Suprapubic skin (tissue), 4 donors: ENCODE data around the gene MYMK. TPM values are rescaled to one million over a fixed set of nuclear protein-coding genes. Genes with fewer than 3 reads are reported as not detected.
A peak's percentile ranks its signal among the peaks of the same experiment; 100 is the strongest.

Experiments
- DNase-seq, 2 donors: peaks; one replicate each; pipeline ENCODE4 v3.0.0-alpha.2; 2019; ENCODE audit warnings: low spot score in 2 of 2
- H3K27ac ChIP-seq: fragments of 200-600 bp; sonication (generic); one replicate; pipeline ENCODE4 v1.5.1; 2019
- H3K27me3 ChIP-seq: fragments of 200-600 bp; sonication (generic); one replicate; pipeline ENCODE4 v1.5.1; 2019
- H3K36me3 ChIP-seq: fragments of 200-600 bp; sonication (generic); one replicate; pipeline ENCODE4 v1.5.1; 2019
- H3K4me1 ChIP-seq: fragments of 200-600 bp; sonication (generic); one replicate; pipeline ENCODE4 v1.5.1; 2019
- H3K4me3 ChIP-seq: fragments of 200-600 bp; sonication (generic); one replicate; pipeline ENCODE4 v1.5.1; 2019; ENCODE audit warnings: mild to moderate bottlenecking
- H3K9me3 ChIP-seq: fragments of 200-600 bp; sonication (generic); one replicate; pipeline ENCODE4 v1.5.1; 2019
- CTCF ChIP-seq, 2 donors: fragments of 200-600 bp in 1 of 2; fragments of 450-650 bp in 1 of 2; sonication (generic) in 1 of 2; IDR thresholded peaks; one replicate each; pipeline ENCODE4 v1.5.1; 2016 to 2019; ENCODE audit warnings: antibody characterized with exemption in 2 of 2, mild to moderate bottlenecking in 1 of 2, moderate library complexity in 1 of 2
- EP300 ChIP-seq: sonication (generic); formaldehyde crosslinking; IDR thresholded peaks from one replicate; pipeline ENCODE4 v1.6.1; 2017; ENCODE audit warnings: antibody characterized with exemption
- POLR2A ChIP-seq, 2 donors: fragments of 450-650 bp; IDR thresholded peaks; one replicate each; pipeline ENCODE4 v1.6.1; 2017; ENCODE audit warnings: antibody characterized with exemption in 2 of 2, mild to moderate bottlenecking in 2 of 2, moderate library complexity in 2 of 2
- POLR2AphosphoS5 ChIP-seq, 3 donors: sonication (generic); formaldehyde crosslinking; IDR thresholded peaks; one replicate each; pipeline ENCODE4 v1.6.1; 2017; ENCODE audit warnings: antibody characterized with exemption in 3 of 3
- WGBS: methylation state at CpG from one replicate; pipeline ENCODE4 v1.1.5; 2018; 5-methylcytosine and 5-hydroxymethylcytosine counted together
- total RNA-seq, 4 donors: library from RNA; depleted of rRNA; stranded (reverse); fragments of >200 nt; gene quantifications; one replicate each; pipeline ENCODE4 v1.1.0, GENCODE V29; 2016

MYMK gene
- total RNA-seq, 4 donors from 2014 or later, result not detected

DNA sequence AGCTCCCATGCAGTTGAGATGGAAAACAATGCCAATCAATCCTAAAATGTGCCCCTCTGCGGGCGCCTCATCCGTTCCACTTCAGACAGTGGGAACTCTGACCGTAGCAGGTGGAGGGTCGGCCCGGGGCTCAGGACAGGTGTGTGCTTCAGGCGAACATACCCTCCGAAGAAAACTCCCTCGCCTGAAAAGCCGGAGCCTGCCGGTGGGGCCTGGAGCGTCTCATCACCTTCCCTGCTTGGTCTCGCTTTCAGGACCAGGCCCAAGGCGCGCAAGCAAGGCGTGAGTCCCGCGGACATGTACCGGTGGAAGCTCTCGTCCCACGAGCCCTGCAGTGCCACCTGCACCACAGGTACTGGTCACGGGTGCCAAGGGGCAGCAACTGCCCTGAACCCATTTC, 36.2 kb upstream of the MYMK start:
- Histone ChIP-seq H3K4me1 (peaks cover 50% of the 10 kb centered on the region), H3K4me3 (no peak overlapping the region), H3K27ac (no peak overlapping the region), H3K36me3 (no peaks in the 10 kb centered on the region), H3K9me3 (no peaks in the 10 kb centered on the region), H3K27me3 (peaks cover 7% of the 10 kb centered on the region)
- 89% methylated on average over 11 of the region's 22 CpGs for WGBS
- TF ChIP-seq EP300 (no peak), CTCF (IDR thresholded peaks at IDR 0.05) (no peak), POLR2AphosphoS5 (IDR thresholded peaks at IDR 0.05) (no peak), POLR2A (IDR thresholded peaks at IDR 0.05) (no peak)
- DNase-seq, result no peak

GRCh38 chr9:133560311-133560710, 35.6 kb upstream of the MYMK start:
- H3K27ac ChIP-seq, result no peak overlapping the region
- no peaks in the 10 kb centered on the region for H3K9me3 ChIP-seq
- H3K4me1 ChIP-seq, result peaks cover 44% of the 10 kb centered on the region
- no peak overlapping the region for H3K4me3 ChIP-seq
- peaks cover 12% of the 10 kb centered on the region for H3K27me3 ChIP-seq
- WGBS, result 97% methylated on average over 7 of the region's 15 CpGs
- no peaks in the 10 kb centered on the region for H3K36me3 ChIP-seq
- TF ChIP-seq CTCF (IDR thresholded peaks at IDR 0.05) (no peak), POLR2AphosphoS5 (IDR thresholded peaks at IDR 0.05) (no peak), POLR2A (IDR thresholded peaks at IDR 0.05) (no peak), EP300 (no peak)
- DNase-seq, result no peak

DNA sequence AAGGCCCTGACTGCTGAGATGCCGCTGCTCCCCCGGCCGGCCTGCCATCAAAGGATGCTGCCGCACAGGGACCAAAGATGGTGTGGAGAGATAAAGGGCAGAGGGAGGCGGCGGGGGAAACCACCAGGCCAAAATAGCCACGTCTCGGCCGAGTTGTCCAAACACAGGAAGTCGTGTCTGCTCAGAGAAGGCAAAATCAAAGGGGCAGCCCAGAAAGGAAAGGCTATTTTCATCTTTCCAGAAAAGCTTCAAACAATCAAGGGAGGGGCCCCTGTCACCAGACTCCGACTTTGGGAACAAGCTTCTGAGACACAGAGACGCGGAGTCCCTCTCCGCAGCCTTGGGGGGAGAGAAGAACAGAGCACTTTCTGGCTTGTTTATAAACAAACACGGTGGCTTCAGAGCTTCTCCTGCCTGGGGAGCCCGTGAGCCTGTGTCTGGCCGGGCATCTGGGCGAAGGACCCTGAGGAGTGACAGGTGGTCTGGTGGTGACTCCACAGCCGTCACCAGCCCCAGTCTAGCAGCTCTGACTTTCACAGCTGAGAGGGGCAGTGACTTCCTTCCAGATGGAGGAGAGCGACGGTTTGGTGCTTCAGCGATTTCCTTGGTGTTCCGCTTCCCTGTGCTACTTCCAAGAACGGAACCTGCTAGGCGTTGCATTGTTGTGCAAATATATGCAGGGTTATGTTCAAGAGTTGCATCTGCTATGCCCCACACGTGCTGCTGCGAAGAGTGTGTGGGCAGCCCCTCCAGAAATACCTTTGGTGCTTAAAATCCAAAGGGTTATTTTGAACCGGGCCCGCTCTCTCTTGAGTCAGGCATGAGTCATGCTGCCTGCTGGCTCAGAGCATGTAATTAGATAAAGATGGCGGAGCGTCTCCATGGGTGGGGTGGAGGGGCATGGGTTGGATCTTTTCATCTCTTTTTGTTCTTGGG, 33.7 kb upstream of the MYMK start:
- 38% methylated on average over 27 of the region's 31 CpGs for WGBS
- H3K27me3 ChIP-seq, result peaks cover 7% of the 10 kb centered on the region
- peaks cover 35% of the 10 kb centered on the region for H3K4me1 ChIP-seq
- H3K9me3 ChIP-seq, result no peaks in the 10 kb centered on the region
- peak overlapping the region; percentile 71 for H3K27ac ChIP-seq
- H3K36me3 ChIP-seq, result no peaks in the 10 kb centered on the region
- peak overlapping the region; percentile 13 for H3K4me3 ChIP-seq
- no peak for DNase-seq
- TF ChIP-seq POLR2A (IDR thresholded peaks at IDR 0.05), result no peak

DNA sequence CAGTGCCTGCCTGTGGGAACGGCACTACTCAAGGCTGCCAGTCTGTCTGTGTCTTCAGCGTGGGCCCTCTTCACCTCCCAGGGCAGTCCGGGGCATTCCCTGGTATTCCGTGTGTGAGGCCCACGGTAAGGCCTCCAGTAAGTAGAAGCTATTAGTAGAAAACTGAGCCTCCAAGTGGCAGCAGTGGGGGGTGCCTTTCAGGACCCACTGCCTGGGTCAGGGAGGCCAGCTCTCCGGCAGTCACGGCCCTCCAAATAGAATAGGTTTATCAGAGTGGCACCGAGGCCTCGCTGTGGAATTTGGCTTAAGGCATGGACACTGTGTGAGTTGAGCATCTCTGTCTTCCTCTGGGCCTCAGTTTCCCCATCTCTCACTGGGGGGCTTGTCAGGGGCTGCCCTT, 32.8 kb upstream of the MYMK start:
- Histone ChIP-seq H3K9me3 (no peaks in the 10 kb centered on the region), H3K4me1 (peaks cover 28% of the 10 kb centered on the region), H3K27me3 (peaks cover 7% of the 10 kb centered on the region), H3K27ac (peak overlapping the region; percentile 71), H3K4me3 (no peak overlapping the region), H3K36me3 (no peaks in the 10 kb centered on the region)
- WGBS, result 96% methylated on average over 5 of the region's 9 CpGs
- TF ChIP-seq EP300 (no peak), CTCF (IDR thresholded peaks at IDR 0.05) (no peak), POLR2A (IDR thresholded peaks at IDR 0.05) (no peak), POLR2AphosphoS5 (IDR thresholded peaks at IDR 0.05) (no peak)
- no peak for DNase-seq

DNA sequence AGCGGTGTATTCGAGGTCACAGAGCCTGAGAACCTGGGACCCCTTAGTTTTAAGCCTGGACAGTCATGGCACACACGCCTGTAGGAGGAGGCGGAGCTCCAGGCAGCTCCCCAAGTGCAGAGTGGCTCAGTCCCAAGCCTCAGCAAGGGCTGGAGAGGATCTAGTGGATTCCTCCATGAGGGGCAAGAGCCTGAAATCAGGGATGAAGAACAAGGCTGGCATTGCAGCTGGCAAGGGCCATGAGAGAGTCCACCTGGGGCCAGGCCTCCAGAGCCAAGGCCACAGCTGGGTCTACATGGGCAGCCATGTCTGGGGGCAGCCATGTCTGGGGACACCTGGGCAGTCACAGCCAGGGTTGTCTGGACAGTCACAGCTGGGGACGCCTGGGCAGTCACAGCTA, 31.6 kb upstream of the MYMK start:
- Histone ChIP-seq H3K27me3 (peaks cover 7% of the 10 kb centered on the region), H3K4me3 (no peak overlapping the region), H3K9me3 (no peaks in the 10 kb centered on the region), H3K36me3 (no peaks in the 10 kb centered on the region), H3K4me1 (peaks cover 28% of the 10 kb centered on the region), H3K27ac (no peak overlapping the region)
- TF ChIP-seq POLR2AphosphoS5 (IDR thresholded peaks at IDR 0.05), result no peak
- 83% methylated on average over 2 of the region's 5 CpGs for WGBS
- DNase-seq, result no peak

DNA sequence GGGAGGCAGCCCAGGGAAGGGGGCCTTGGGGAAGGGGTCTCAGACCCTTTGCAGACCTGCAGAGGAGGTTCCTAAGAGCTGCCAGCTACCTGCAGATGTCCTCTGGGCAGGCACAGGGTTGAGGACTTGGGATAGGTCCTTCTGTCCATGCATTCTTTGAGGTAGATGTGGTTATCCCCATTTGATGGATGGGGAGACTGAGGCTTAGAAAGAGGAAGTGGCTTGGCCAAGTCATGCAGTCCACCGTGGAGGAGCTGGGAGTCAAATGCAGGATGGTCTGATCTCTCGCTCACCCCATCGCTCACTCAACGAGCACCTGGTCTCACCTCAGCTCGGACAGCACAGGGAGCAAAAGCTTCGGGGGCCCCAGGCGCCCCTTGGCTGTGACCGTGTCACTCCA, 30.0 kb upstream of the MYMK start:
- H3K9me3 ChIP-seq, result no peaks in the 10 kb centered on the region
- H3K27ac ChIP-seq, result no peak overlapping the region
- no peak for DNase-seq
- no peak for TF ChIP-seq EP300
- no peak for TF ChIP-seq CTCF (IDR thresholded peaks at IDR 0.05)
- TF ChIP-seq POLR2A (IDR thresholded peaks at IDR 0.05), result no peak
- no peak for TF ChIP-seq POLR2AphosphoS5 (IDR thresholded peaks at IDR 0.05)
- H3K4me1 ChIP-seq, result peaks cover 17% of the 10 kb centered on the region
- peaks cover 7% of the 10 kb centered on the region for H3K27me3 ChIP-seq
- WGBS, result 93% methylated on average over 8 of the region's 8 CpGs
- H3K4me3 ChIP-seq, result no peak overlapping the region
- H3K36me3 ChIP-seq, result no peaks in the 10 kb centered on the region
